ENCODE results near the gene LONP1. TPM values are rescaled to one million over a fixed set of nuclear protein-coding genes. Genes with fewer than 3 reads are reported as not detected.

Gene LONP1, protein sequence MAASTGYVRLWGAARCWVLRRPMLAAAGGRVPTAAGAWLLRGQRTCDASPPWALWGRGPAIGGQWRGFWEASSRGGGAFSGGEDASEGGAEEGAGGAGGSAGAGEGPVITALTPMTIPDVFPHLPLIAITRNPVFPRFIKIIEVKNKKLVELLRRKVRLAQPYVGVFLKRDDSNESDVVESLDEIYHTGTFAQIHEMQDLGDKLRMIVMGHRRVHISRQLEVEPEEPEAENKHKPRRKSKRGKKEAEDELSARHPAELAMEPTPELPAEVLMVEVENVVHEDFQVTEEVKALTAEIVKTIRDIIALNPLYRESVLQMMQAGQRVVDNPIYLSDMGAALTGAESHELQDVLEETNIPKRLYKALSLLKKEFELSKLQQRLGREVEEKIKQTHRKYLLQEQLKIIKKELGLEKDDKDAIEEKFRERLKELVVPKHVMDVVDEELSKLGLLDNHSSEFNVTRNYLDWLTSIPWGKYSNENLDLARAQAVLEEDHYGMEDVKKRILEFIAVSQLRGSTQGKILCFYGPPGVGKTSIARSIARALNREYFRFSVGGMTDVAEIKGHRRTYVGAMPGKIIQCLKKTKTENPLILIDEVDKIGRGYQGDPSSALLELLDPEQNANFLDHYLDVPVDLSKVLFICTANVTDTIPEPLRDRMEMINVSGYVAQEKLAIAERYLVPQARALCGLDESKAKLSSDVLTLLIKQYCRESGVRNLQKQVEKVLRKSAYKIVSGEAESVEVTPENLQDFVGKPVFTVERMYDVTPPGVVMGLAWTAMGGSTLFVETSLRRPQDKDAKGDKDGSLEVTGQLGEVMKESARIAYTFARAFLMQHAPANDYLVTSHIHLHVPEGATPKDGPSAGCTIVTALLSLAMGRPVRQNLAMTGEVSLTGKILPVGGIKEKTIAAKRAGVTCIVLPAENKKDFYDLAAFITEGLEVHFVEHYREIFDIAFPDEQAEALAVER
- total RNA-seq, result 10 to 100 TPM; 42.1 to 57.4 (median 47.7) TPM

DNA sequence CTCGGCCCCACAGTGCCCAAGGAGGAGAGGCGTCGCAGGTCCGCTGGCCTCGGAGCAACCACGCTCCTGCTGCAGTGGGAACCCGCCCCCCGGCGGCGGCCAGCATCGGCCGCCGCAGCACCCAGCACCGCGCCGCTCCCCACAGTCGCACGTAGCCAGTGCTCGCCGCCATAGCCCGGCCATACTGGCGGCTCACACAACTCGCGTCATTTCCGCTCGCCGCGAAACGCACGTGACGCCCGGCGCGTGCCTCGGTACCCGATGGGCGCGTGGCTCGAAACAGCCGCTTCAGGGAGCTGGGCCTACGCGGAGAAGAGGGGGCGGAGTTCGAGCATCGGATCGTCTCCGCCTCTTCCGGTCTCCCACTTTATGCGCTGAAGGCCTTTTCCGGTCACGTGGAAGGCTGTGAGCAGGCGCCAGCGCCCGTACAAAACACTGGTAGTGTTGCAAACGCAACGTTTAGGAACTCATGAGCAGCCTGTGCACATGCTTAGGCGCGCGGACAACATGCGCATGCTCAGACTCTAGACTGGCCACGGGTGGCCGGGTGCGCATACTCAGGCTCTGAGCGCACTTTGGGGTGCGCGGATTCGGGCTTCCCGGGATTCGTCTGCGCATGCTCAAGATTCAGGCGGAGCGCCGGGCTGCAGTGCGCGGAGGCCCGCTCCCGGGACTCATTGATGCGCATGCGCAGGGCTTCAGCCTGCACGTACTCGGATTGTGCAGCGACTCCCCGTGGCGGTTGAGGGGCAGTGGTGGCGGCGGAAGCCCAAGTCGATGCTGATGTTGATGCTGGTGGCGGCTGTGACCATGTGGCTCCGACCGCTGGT, at the start of gene LONP1, which contains the start of gene CATSPERD:
Gene LONP1 (minus strand): TSS at position 186 of the 830 bp plus-strand sequence. CDS start 14 bp downstream, at position 172.
Gene CATSPERD (plus strand): TSS at position 677 of the 830 bp plus-strand sequence. CDS start 101 bp downstream, at position 778.
- Histone ChIP-seq H3K4me1 (peaks cover 32% of the 10 kb centered on the region), H3K27ac (peak within 1 kb of the TSS; percentile 97), H3K9me3 (no peaks in the 10 kb centered on the region), H3K27me3 (no peaks in the 10 kb centered on the region), H3K4me3 (peak within 1 kb of the TSS; percentile 99), H3K36me3 (no peaks in the 10 kb centered on the region)
- 0% methylated on average over 19 of the region's 90 CpGs for WGBS
- peak; percentile 92 to 99 (median 96) for TF ChIP-seq POLR2AphosphoS5 (IDR thresholded peaks at IDR 0.05)
- TF ChIP-seq EP300 (IDR thresholded peaks at IDR 0.05), result peak; percentile 41
- TF ChIP-seq, protein P1, sequence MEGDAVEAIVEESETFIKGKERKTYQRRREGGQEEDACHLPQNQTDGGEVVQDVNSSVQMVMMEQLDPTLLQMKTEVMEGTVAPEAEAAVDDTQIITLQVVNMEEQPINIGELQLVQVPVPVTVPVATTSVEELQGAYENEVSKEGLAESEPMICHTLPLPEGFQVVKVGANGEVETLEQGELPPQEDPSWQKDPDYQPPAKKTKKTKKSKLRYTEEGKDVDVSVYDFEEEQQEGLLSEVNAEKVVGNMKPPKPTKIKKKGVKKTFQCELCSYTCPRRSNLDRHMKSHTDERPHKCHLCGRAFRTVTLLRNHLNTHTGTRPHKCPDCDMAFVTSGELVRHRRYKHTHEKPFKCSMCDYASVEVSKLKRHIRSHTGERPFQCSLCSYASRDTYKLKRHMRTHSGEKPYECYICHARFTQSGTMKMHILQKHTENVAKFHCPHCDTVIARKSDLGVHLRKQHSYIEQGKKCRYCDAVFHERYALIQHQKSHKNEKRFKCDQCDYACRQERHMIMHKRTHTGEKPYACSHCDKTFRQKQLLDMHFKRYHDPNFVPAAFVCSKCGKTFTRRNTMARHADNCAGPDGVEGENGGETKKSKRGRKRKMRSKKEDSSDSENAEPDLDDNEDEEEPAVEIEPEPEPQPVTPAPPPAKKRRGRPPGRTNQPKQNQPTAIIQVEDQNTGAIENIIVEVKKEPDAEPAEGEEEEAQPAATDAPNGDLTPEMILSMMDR (IDR thresholded peaks at IDR 0.05), result peak; percentile 92 to 97
- TF ChIP-seq POLR2A (IDR thresholded peaks at IDR 0.05), result peak; percentile 39 to 66
- DNase-seq (ENCODE audit: low spot score in 2 of 2), result peak; percentile 99

DNA sequence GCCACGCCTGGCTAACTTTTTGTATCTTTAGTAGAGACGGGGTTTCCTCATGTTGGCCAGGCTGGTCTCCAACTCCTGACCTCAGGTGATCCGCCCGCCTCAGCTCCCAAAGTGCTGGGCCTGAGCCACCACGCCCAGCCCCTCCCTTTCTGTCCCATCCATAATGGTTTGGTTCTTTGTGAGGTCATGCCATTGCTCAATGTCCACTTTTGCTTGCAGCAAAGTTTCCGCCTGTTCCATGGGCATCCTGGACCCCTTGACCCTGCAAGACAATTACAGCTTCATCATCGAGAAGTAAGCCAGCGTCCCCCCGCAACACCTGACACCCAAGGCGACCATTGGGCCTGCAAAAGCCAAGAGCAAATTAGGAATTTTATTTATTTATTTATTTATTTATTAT, 48.0 kb upstream of the LONP1 start:
- H3K36me3 ChIP-seq, result no peaks in the 10 kb centered on the region
- H3K4me1 ChIP-seq, result no peaks in the 10 kb centered on the region
- H3K27ac ChIP-seq, result no peak overlapping the region
- no peak overlapping the region for H3K4me3 ChIP-seq
- H3K9me3 ChIP-seq, result no peaks in the 10 kb centered on the region
- WGBS, result 97% methylated on average over 10 of the region's 10 CpGs
- DNase-seq (ENCODE audit: low spot score in 2 of 2), result no peak
- H3K27me3 ChIP-seq, result no peaks in the 10 kb centered on the region
- TF ChIP-seq POLR2AphosphoS5 (IDR thresholded peaks at IDR 0.05) (no peak), POLR2A (IDR thresholded peaks at IDR 0.05) (no peak), EP300 (IDR thresholded peaks at IDR 0.05) (no peak)
- TF ChIP-seq, protein P1 (IDR thresholded peaks at IDR 0.05), result no peak

DNA sequence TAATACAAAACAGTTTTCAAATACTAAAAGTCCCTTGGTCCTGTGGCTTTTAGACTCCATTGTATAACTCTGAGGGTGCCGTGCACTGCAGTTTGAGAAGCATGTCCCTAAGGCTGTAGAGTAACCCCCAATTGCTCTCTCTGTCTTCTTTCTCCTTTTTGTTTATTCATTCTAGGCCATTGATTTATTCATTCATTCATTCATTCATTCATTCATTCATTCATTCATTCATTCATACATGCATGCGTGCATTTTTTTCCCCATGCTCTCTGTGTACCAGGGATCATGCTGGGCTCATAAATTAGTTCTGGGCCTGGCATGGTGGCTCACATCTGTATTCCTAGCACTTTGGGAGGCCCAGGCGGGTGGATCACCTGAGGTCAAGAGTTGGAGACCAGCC, 45.3 kb upstream of the LONP1 start:
- no peaks in the 10 kb centered on the region for H3K4me1 ChIP-seq
- no peak overlapping the region for H3K27ac ChIP-seq
- WGBS, result 95% methylated on average over 3 of the region's 3 CpGs
- H3K4me3 ChIP-seq, result no peak overlapping the region
- DNase-seq (ENCODE audit: low spot score in 2 of 2), result no peak
- H3K27me3 ChIP-seq, result no peaks in the 10 kb centered on the region
- TF ChIP-seq POLR2A (IDR thresholded peaks at IDR 0.05), result no peak
- TF ChIP-seq EP300 (IDR thresholded peaks at IDR 0.05), result no peak
- no peaks in the 10 kb centered on the region for H3K36me3 ChIP-seq
- no peaks in the 10 kb centered on the region for H3K9me3 ChIP-seq

DNA sequence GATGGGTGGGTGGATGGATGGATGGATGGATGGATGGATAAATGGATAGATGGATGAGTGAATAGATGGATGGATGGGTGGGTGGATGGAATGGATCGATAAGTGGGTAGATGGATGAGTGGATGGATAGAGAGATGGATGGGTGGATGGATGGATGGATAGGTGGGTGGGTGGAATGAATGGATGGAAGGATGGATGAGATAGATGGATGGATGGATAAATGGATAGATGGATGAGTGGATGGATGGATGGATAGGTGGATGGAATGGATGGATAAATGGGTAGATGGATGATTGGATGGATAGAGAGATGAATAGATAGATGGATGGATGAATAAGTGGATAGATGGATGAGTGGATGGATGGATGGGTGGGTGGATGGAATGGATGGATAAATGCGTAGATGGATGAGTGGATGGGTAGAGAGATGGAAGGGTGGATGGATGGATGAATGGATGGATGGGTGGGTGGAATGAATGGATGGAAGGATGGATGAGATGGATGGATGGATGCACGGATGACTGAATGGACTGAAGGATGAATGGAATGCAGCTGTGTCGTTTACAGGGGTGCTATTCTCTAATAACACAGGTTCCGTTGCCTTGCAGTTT, 42.8 kb upstream of the LONP1 start:
- Histone ChIP-seq H3K9me3 (no peaks in the 10 kb centered on the region), H3K27me3 (peaks cover 5% of the 10 kb centered on the region), H3K4me1 (no peaks in the 10 kb centered on the region), H3K4me3 (no peak overlapping the region), H3K36me3 (no peaks in the 10 kb centered on the region), H3K27ac (no peak overlapping the region)
- WGBS, result 93% methylated on average over 5 of the region's 5 CpGs
- TF ChIP-seq EP300 (IDR thresholded peaks at IDR 0.05), result no peak
- no peak for TF ChIP-seq POLR2A (IDR thresholded peaks at IDR 0.05)
- TF ChIP-seq POLR2AphosphoS5 (IDR thresholded peaks at IDR 0.05), result no peak
- TF ChIP-seq, protein P1 (IDR thresholded peaks at IDR 0.05), result no peak
- no peak for DNase-seq (ENCODE audit: low spot score in 2 of 2)

DNA sequence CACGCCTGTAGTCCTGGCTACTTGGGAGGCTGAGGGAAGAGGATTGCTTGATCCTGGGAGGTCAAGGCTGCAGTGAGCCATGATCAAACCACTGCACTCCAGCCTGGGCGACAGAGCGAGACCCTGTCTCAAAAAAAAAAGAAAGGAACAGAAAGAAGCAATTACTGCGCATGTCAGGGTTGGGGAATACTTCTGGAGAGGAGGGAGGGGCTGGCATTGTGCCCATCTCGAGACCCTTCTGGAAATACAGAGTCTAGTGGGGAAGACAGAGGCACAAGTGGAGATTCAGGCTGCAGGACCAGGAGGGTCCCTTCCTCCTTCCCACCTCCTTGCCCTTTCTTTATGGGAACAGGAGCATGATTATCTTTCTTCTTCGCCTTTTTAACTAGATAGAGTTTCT, 33.8 kb upstream of the LONP1 start:
- Histone ChIP-seq H3K9me3 (no peaks in the 10 kb centered on the region), H3K27me3 (peaks cover 10% of the 10 kb centered on the region), H3K36me3 (no peaks in the 10 kb centered on the region), H3K4me1 (no peaks in the 10 kb centered on the region), H3K27ac (no peak overlapping the region), H3K4me3 (no peak overlapping the region)
- DNase-seq (ENCODE audit: low spot score in 2 of 2), result no peak
- TF ChIP-seq POLR2A (IDR thresholded peaks at IDR 0.05) (no peak), POLR2AphosphoS5 (IDR thresholded peaks at IDR 0.05) (no peak), EP300 (IDR thresholded peaks at IDR 0.05) (no peak)
- TF ChIP-seq, protein P1 (IDR thresholded peaks at IDR 0.05), result no peak
- 64% methylated on average over 6 of the region's 6 CpGs for WGBS
